GM23338 (cell line): ENCODE data around the gene BUB1B. TPM values are rescaled to one million over a fixed set of nuclear protein-coding genes. Genes with fewer than 3 reads are reported as not detected.
"Not testable (repeated sequence)": the region's sequence is repeated elsewhere in the genome, so short reads cannot be mapped to it uniquely, and the experiment has no call there.

Experiments used
- ATAC-seq: fragments of 200-7000 bp; cut with Tn5 transposase; 3 replicates; pipeline ENCODE4 v1.9.1; 2020
- DNase-seq: peaks from one replicate; pipeline ENCODE4 v3.0.0-alpha.2; 2015; ENCODE audit warnings: low spot score
- H2AFZ ChIP-seq: fragments of 200-600 bp; sonication (generic); 2 replicates; pipeline ENCODE4 v1.8.0; 2016; ENCODE audit warnings: antibody characterized with exemption, mild to moderate bottlenecking, moderate library complexity
- H3F3A ChIP-seq: fragments of 200-600 bp; sonication (generic); replicated peaks from 2 replicates; pipeline ENCODE4 v1.8.0; 2017; ENCODE audit warnings: antibody characterized with exemption, mixed run types, low read depth
- H3K27ac ChIP-seq: fragments of 200-600 bp; sonication (generic); 2 replicates; pipeline ENCODE4 v1.6.1; 2016; ENCODE audit warnings: low read depth
- H3K27me3 ChIP-seq: fragments of 200-600 bp; sonication (generic); 2 replicates; pipeline ENCODE4 v1.8.0; 2016; ENCODE audit warnings: mild to moderate bottlenecking, mixed run types, moderate library complexity; ENCODE audit not compliant: insufficient read depth
- H3K36me3 ChIP-seq: fragments of 200-600 bp; sonication (generic); 2 replicates; pipeline ENCODE4 v1.8.0; 2016; ENCODE audit warnings: mild to moderate bottlenecking; ENCODE audit not compliant: insufficient read depth
- H3K4me1 ChIP-seq: fragments of 200-600 bp; sonication (generic); 2 replicates; pipeline ENCODE4 v1.8.0; 2016; ENCODE audit warnings: mild to moderate bottlenecking, moderate library complexity; ENCODE audit not compliant: insufficient read depth
- H3K4me2 ChIP-seq: fragments of 200-600 bp; sonication (generic); 2 replicates; pipeline ENCODE4 v1.7.1; 2017; ENCODE audit warnings: mixed run types
- H3K4me3 ChIP-seq: fragments of 200-600 bp; sonication (generic); 2 replicates; pipeline ENCODE4 v1.6.1; 2016; ENCODE audit warnings: mixed run types
- H3K79me2 ChIP-seq: fragments of 200-600 bp; sonication (generic); replicated peaks from 2 replicates; pipeline ENCODE4 v1.8.0; 2017; ENCODE audit warnings: mild to moderate bottlenecking; ENCODE audit not compliant: insufficient read depth
- H3K9me2 ChIP-seq: fragments of 200-600 bp; sonication (generic); 2 replicates; pipeline ENCODE4 v1.8.0; 2017; ENCODE audit not compliant: insufficient read depth
- H4K20me1 ChIP-seq: fragments of 200-600 bp; sonication (generic); replicated peaks from 2 replicates; pipeline ENCODE4 v1.8.0; 2017; ENCODE audit warnings: mild to moderate bottlenecking; ENCODE audit not compliant: insufficient read depth
- H3K27ac Mint-ChIP-seq: 2 replicates; pipeline ENCODE4 v1.8.0; 2020; ENCODE audit warnings: inconsistent platforms, mild to moderate bottlenecking, moderate library complexity, mixed read lengths
- H3K27me3 Mint-ChIP-seq: 3 replicates; pipeline ENCODE4 v1.8.0; 2022; ENCODE audit warnings: low read depth, mild to moderate bottlenecking, moderate library complexity, mixed read lengths, inconsistent platforms; ENCODE audit not compliant: insufficient read depth, poor library complexity
- H3K36me3 Mint-ChIP-seq: 3 replicates; pipeline ENCODE4 v1.8.0; 2021; ENCODE audit warnings: low read depth, mild to moderate bottlenecking, inconsistent platforms, moderate library complexity, mixed read lengths
- H3K4me1 Mint-ChIP-seq: 3 replicates; pipeline ENCODE4 v1.8.0; 2020; ENCODE audit warnings: mild to moderate bottlenecking, inconsistent platforms, mixed read lengths
- H3K4me3 Mint-ChIP-seq: 3 replicates; pipeline ENCODE4 v1.8.0; 2021; ENCODE audit warnings: moderate library complexity, mild to moderate bottlenecking, inconsistent platforms, mixed read lengths
- H3K9me3 Mint-ChIP-seq: 3 replicates; pipeline ENCODE4 v1.8.0; 2020; ENCODE audit warnings: moderate library complexity, mild to moderate bottlenecking, inconsistent platforms, mixed read lengths
- POLR2AphosphoS5 ChIP-seq: IDR thresholded peaks from 2 replicates; pipeline ENCODE4 v1.6.1; 2016; ENCODE audit warnings: antibody characterized with exemption, low read depth
- ZNF462 ChIP-seq: fragments of 250-450 bp; sonication (Bioruptor Pico); IDR thresholded peaks from 2 replicates; pipeline ENCODE4 v1.5.0; 2020; ENCODE audit warnings: mild to moderate bottlenecking, moderate library complexity
- polyA plus RNA-seq: library from polyadenylated mRNA; unstranded; fragments of >200 nt; fragmentation: Nextera tagmentation; extraction: Ambion mirVana; gene quantifications from 2 replicates; pipeline ENCODE4 v1.2.1, GENCODE V29; 2016
- total RNA-seq: library from RNA; depleted of rRNA; stranded (reverse); fragments of >200 nt; shearing (Covaris generic); gene quantifications from 2 replicates; pipeline ENCODE4 v1.2.3, GENCODE V29; 2014

Gene BUB1B
- total and polyA plus RNA-seq, 2 experiments from 2014 or later = 77.7 to 160 TPM

- no peak overlapping the region for H3K27ac ChIP-seq
- Mint-ChIP-seq H3K4me1 (peaks cover 30% of the 10 kb centered on the region), H3K4me3 (no peak overlapping the region), H3K9me3 (no peaks in the 10 kb centered on the region; the same call in 2 of the 3 replicates), H3K27ac (no peak overlapping the region), H3K36me3 (no peaks in the 10 kb centered on the region), H3K27me3 (peaks cover 23% of the 10 kb centered on the region)
- H3K4me2 ChIP-seq = no peak overlapping the region
- H3K27me3 ChIP-seq = no peaks in the 10 kb centered on the region
- no peaks in the 10 kb centered on the region for H3K79me2 ChIP-seq
- H2AFZ ChIP-seq = 0 out of 2 replicates have a peak overlapping the region, but pooled peaks have one; percentile 47
- H3K9me2 ChIP-seq = peaks cover 9% of the 10 kb centered on the region
- no peaks in the 10 kb centered on the region for H4K20me1 ChIP-seq
- H3K4me1 ChIP-seq = peaks cover 24% of the 10 kb centered on the region
- peaks cover 15% of the 10 kb centered on the region; the same call in 1 of the 2 replicates for H3F3A ChIP-seq
- no peak for ATAC-seq
- H3K4me3 ChIP-seq = no peak overlapping the region
- DNase-seq = no peak
- H3K36me3 ChIP-seq = no peaks in the 10 kb centered on the region
- TF ChIP-seq POLR2AphosphoS5 = no peak
These were observed 8.9 kb upstream of the BUB1B start for GRCh38 chr15:40151991-40152390.

- not testable (repeated sequence) for H3K36me3 ChIP-seq, H3K79me2 ChIP-seq, H3K27me3 ChIP-seq, H4K20me1 ChIP-seq, H3K9me3 Mint-ChIP-seq, H3K36me3 Mint-ChIP-seq, H2AFZ ChIP-seq
- peak overlapping the region; percentile 32 for H3K4me3 ChIP-seq
- H3F3A ChIP-seq = peaks cover 15% of the 10 kb centered on the region; the same call in 1 of the 2 replicates
- H3K4me1 ChIP-seq = peaks cover 33% of the 10 kb centered on the region
- peak overlapping the region; percentile 57 for H3K4me3 Mint-ChIP-seq
- H3K27ac Mint-ChIP-seq = peak overlapping the region; percentile 94
- peak; percentile 64 for DNase-seq
- peak overlapping the region; percentile 56 for H3K4me2 ChIP-seq
- H3K27me3 Mint-ChIP-seq = peaks cover 22% of the 10 kb centered on the region
- peak; percentile 70; the same call in 1 of the 2 replicates for TF ChIP-seq ZNF462 (CRISPR knock-in tag)
- peaks cover 45% of the 10 kb centered on the region for H3K4me1 Mint-ChIP-seq
- peak; percentile 79 for ATAC-seq
- H3K27ac ChIP-seq = peak overlapping the region; percentile 87; the same call in 1 of the 2 replicates
- peaks cover 14% of the 10 kb centered on the region; the same call in 1 of the 2 replicates for H3K9me2 ChIP-seq
These were observed 6.0 kb upstream of the BUB1B start for GRCh38 chr15:40154821-40155220.
